Esophagus muscularis mucosa (tissue), 4 donors: ENCODE data around the gene SDK1. TPM values are rescaled to one million over a fixed set of nuclear protein-coding genes. Genes with fewer than 3 reads are reported as not detected.

Experiments used
- DNase-seq: peaks from one replicate; pipeline ENCODE4 v3.0.0-alpha.2; 2017; ENCODE audit errors: extremely low spot score
- H3K27ac ChIP-seq, 4 donors: fragments of 200-600 bp; sonication (generic); replicated peaks in 1 of 4; 1 replicate in 3 of 4; 2 replicates in 1 of 4; pipeline ENCODE4 v1.5.1; 2016 to 2019; ENCODE audit warnings: mild to moderate bottlenecking in 1 of 4
- H3K27me3 ChIP-seq, 4 donors: fragments of 200-600 bp; sonication (generic); one replicate each; pipeline versions ENCODE4 v1.5.1 to v1.6.0; 2016 to 2019
- H3K36me3 ChIP-seq, 4 donors: fragments of 200-600 bp; sonication (generic); one replicate each; pipeline ENCODE4 v1.5.1; 2016 to 2019
- H3K4me1 ChIP-seq, 4 donors: fragments of 200-600 bp; sonication (generic); one replicate each; pipeline ENCODE4 v1.5.1; 2016 to 2019
- H3K4me3 ChIP-seq, 4 donors: fragments of 200-600 bp; sonication (generic); 1 replicate in 2 of 4; 2 replicates in 2 of 4; pipeline ENCODE4 v1.5.1; 2016 to 2019; ENCODE audit warnings: mild to moderate bottlenecking in 4 of 4, moderate library complexity in 1 of 4
- H3K9me3 ChIP-seq, 4 donors: fragments of 200-600 bp; sonication (generic); 1 replicate in 3 of 4; 2 replicates in 1 of 4; pipeline ENCODE4 v1.5.1; 2016 to 2019
- EP300 ChIP-seq: sonication (generic); formaldehyde crosslinking; IDR thresholded peaks from one replicate; pipeline ENCODE4 v1.6.1; 2017; ENCODE audit warnings: antibody characterized with exemption
- POLR2A ChIP-seq: fragments of 450-650 bp; IDR thresholded peaks from one replicate; pipeline ENCODE4 v1.6.1; 2017; ENCODE audit warnings: antibody characterized with exemption, moderate library complexity, mild to moderate bottlenecking, low read depth
- POLR2AphosphoS5 ChIP-seq, 2 donors: sonication (generic); formaldehyde crosslinking; IDR thresholded peaks; one replicate each; pipeline ENCODE4 v1.6.1; 2017; ENCODE audit warnings: antibody characterized with exemption in 2 of 2
- WGBS: methylation state at CpG from one replicate; pipeline ENCODE4 v1.1.5; 2018; 5-methylcytosine and 5-hydroxymethylcytosine counted together
- intact Hi-C: fragments of 100-400 bp; cut with DNase I; formaldehyde crosslinking; loops from one replicate; pipeline ENCODE4 v1.15.1; 2023
- total RNA-seq, 4 donors: library from RNA; depleted of rRNA; stranded (reverse); fragments of >200 nt; gene quantifications; one replicate each; pipeline versions ENCODE4 v1.1.0 to v1.2.1, GENCODE V29; 2016
- TF ChIP-seq, protein P1 (sequence below), 3 experiments: fragments of 200-600 bp in 2 of 3; fragments of 450-650 bp in 1 of 3; sonication (generic) in 2 of 3; IDR thresholded peaks; one replicate each; pipeline ENCODE4 v1.5.1; 2017 to 2019; ENCODE audit warnings: antibody characterized with exemption in 3 of 3, mild to moderate bottlenecking in 2 of 3, moderate library complexity in 1 of 3

Gene SDK1
- total RNA-seq, 4 donors from 2014 or later: 7.8 to 18.6 (median 12.0) TPM

DNA sequence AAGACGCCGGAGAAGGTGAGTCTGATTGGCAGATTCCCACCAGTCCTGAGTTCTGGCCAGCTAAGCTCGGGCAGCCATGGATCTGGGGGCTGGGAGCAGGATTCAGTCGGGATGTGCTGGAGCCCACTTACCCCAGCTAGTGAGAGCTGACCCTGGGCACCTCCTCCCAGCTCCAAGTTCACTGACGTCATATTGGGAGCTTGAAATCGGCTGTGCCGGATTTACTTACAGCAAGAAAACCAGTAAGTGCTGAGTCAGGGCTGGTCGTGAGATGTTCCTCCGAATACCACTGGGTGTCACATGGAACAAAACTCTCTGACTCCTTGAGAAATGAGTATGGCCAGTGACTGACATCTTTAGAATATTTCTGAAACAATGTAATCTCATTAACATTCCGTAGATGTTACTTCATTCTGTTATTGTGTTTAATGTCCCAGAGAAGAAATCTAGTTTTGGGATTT, 621.2 kb downstream of the SDK1 start:
- Histone ChIP-seq H3K9me3 (no peaks in the 10 kb centered on the region), H3K4me3 (no peak overlapping the region), H3K27me3 (no peaks in the 10 kb centered on the region), H3K4me1 (no peaks in the 10 kb centered on the region), H3K36me3 (no peaks in the 10 kb centered on the region), H3K27ac (no peak overlapping the region)
- TF ChIP-seq POLR2AphosphoS5 (IDR thresholded peaks at IDR 0.05): no peak
- TF ChIP-seq, protein P1, sequence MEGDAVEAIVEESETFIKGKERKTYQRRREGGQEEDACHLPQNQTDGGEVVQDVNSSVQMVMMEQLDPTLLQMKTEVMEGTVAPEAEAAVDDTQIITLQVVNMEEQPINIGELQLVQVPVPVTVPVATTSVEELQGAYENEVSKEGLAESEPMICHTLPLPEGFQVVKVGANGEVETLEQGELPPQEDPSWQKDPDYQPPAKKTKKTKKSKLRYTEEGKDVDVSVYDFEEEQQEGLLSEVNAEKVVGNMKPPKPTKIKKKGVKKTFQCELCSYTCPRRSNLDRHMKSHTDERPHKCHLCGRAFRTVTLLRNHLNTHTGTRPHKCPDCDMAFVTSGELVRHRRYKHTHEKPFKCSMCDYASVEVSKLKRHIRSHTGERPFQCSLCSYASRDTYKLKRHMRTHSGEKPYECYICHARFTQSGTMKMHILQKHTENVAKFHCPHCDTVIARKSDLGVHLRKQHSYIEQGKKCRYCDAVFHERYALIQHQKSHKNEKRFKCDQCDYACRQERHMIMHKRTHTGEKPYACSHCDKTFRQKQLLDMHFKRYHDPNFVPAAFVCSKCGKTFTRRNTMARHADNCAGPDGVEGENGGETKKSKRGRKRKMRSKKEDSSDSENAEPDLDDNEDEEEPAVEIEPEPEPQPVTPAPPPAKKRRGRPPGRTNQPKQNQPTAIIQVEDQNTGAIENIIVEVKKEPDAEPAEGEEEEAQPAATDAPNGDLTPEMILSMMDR (IDR thresholded peaks at IDR 0.05): peak in 2 of 3 experiments; percentile 6 to 11
- no peak for TF ChIP-seq POLR2A
- no peak for TF ChIP-seq EP300
- DNase-seq: no peak
- WGBS: 54% methylated on average over 8 of the region's 10 CpGs
- intact Hi-C loops: no loop called here

DNA sequence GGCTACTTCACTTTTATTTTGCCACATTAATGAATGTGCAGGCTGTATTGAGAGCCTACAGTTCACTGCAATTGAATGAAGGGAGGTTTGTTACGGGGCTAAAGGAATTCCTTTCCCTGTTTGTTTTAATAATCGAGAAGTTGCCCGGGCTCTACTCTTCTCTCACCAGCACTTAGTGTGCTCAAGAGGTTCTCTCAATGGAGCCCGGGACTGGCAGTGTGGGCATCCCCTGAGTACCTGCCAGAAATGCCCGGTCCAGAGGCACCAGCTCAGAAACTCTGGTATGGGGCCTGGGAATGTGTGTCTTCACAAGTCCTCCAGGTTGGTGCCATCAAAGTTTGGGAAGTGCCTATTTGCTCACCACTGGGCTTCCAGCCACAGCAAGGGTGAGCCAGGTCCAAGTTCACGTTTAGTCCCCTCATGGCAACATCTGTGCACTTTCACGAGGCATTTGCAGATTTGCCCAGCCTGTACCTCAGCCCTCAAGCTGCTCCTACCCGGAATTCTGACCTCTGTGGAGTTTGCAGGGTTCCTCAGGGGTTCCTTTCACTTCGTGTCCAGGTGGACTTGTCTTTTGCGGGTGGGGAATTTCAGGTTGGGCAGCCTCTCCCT, 622.4 kb downstream of the SDK1 start:
- Histone ChIP-seq H3K36me3 (no peaks in the 10 kb centered on the region), H3K27ac (no peak overlapping the region), H3K27me3 (no peaks in the 10 kb centered on the region), H3K9me3 (no peaks in the 10 kb centered on the region), H3K4me3 (no peak overlapping the region), H3K4me1 (no peaks in the 10 kb centered on the region)
- no peak for DNase-seq
- TF ChIP-seq EP300 (no peak), POLR2A (no peak), POLR2AphosphoS5 (IDR thresholded peaks at IDR 0.05) (no peak)
- TF ChIP-seq, protein P1 (IDR thresholded peaks at IDR 0.05): no peak
- 91% methylated on average over 10 of the region's 10 CpGs for WGBS
- intact Hi-C loops: no loop called here

DNA sequence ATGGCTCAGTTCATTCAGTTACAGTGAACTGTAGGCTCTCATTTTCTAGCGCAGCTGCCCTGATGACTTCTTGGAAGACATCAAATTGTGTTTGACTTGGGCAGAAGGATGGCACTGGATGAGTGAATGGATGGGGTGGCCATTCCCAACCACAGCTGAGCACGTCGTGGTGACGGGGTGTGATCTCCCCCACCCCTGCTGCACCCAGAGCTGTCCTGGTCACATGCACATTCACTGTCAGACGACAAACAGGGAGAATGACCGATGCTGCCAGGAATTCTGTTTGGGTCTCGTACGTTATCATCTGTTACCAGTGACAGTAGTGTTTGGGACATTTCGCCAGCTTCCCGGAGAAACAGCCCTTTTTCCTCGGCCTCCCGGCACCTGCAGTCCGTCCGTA, 623.2 kb downstream of the SDK1 start:
- no peak overlapping the region for H3K27ac ChIP-seq
- H3K9me3 ChIP-seq: no peaks in the 10 kb centered on the region
- no peak for TF ChIP-seq POLR2A
- no peak for TF ChIP-seq POLR2AphosphoS5 (IDR thresholded peaks at IDR 0.05)
- TF ChIP-seq EP300: no peak
- TF ChIP-seq, protein P1 (IDR thresholded peaks at IDR 0.05): no peak
- H3K27me3 ChIP-seq: no peaks in the 10 kb centered on the region
- intact Hi-C loops: no loop called here
- no peak overlapping the region for H3K4me3 ChIP-seq
- WGBS: 65% methylated on average over 13 of the region's 14 CpGs
- H3K36me3 ChIP-seq: no peaks in the 10 kb centered on the region
- H3K4me1 ChIP-seq: no peaks in the 10 kb centered on the region
- no peak for DNase-seq

DNA sequence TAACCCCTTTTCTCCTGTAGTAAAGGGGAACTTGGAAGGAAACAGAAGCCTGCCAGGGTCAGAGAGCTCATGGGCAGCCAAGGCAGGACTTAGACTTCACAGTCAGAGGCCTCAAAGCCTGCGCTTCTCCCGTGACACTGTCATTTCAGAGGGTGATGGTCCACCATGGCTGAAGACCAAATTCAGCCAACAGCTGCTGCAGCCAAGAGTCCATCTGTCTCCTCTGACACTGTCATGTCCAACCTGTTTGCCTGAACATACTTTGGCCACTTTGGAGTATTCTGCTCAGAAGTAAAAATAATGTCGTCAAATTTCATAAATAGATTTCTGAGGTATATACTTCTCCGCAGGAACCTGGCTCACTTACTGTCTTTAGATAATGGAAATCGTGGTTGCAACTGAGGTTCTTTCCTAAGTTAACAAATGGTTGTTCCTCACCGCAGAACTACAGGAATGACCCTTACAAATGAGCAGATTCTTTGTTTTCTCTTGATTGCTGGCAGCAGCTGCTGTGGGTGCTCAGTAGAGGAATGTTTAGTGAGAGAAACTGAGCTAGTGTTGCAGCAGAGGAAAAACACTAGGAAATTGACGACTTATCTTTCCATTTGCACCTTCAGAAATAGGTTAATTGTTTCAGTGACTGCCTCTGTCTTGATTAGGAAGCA, 626.5 kb downstream of the SDK1 start:
- H3K4me1 ChIP-seq: no peaks in the 10 kb centered on the region
- no peaks in the 10 kb centered on the region for H3K9me3 ChIP-seq
- no peaks in the 10 kb centered on the region for H3K36me3 ChIP-seq
- no peak overlapping the region for H3K4me3 ChIP-seq
- TF ChIP-seq POLR2A: no peak
- TF ChIP-seq, protein P1 (IDR thresholded peaks at IDR 0.05): no peak
- TF ChIP-seq POLR2AphosphoS5 (IDR thresholded peaks at IDR 0.05): no peak
- TF ChIP-seq EP300: no peak
- no peak for DNase-seq
- H3K27ac ChIP-seq: no peak overlapping the region
- WGBS: 74% methylated on average over 7 of the region's 7 CpGs
- H3K27me3 ChIP-seq: no peaks in the 10 kb centered on the region
- intact Hi-C loops: no loop called here
